HFFc6 (cell line): ENCODE data around the gene LMAN2. TPM values are rescaled to one million over a fixed set of nuclear protein-coding genes. Genes with fewer than 3 reads are reported as not detected.

Experiments used
- DNase-seq: peaks from one replicate; pipeline ENCODE4 v3.0.0-alpha.2; 2018
- H3K27ac Mint-ChIP-seq: 2 replicates; pipeline ENCODE4 v1.8.0; 2020; ENCODE audit warnings: mild to moderate bottlenecking, mixed read lengths
- H3K27me3 Mint-ChIP-seq: 2 replicates; pipeline ENCODE4 v1.8.0; 2021; ENCODE audit warnings: mild to moderate bottlenecking, moderate library complexity, mixed read lengths; ENCODE audit not compliant: insufficient read depth
- H3K36me3 Mint-ChIP-seq: 2 replicates; pipeline ENCODE4 v1.8.0; 2021; ENCODE audit warnings: low read depth, mixed read lengths
- H3K4me1 Mint-ChIP-seq: 2 replicates; pipeline ENCODE4 v1.8.0; 2020; ENCODE audit warnings: low read depth, mixed read lengths
- H3K4me3 Mint-ChIP-seq: 2 replicates; pipeline ENCODE4 v1.8.0; 2020; ENCODE audit warnings: mild to moderate bottlenecking, moderate library complexity, mixed read lengths
- H3K9me3 Mint-ChIP-seq: 2 replicates; pipeline ENCODE4 v1.8.0; 2020; ENCODE audit warnings: mild to moderate bottlenecking, mixed read lengths
- CTCF ChIP-seq: fragments of 200-600 bp; sonication (generic); IDR thresholded peaks from 2 replicates; pipeline ENCODE4 v1.5.0; 2021; ENCODE audit warnings: antibody characterized with exemption, mild to moderate bottlenecking
- total RNA-seq, 6 experiments: library from RNA; stranded (reverse); fragmentation: NEBNext Ultra II Directional; extraction: Animal tissue kit (Norgen Biotek cat#: 25700); gene quantifications; 2 replicates in 1 of 6; 3 replicates in 5 of 6; pipeline ENCODE4 v1.2.3, GENCODE V29; 2021

LMAN2 gene
- total RNA-seq, 6 experiments from 2014 or later: 153 to 169 (median 164) TPM

GRCh38 chr5:177299697-177300096 lies 51.8 kb downstream of the LMAN2 start:
- H3K4me1 Mint-ChIP-seq: peaks cover 41% of the 10 kb centered on the region
- H3K27me3 Mint-ChIP-seq: peaks cover 14% of the 10 kb centered on the region
- H3K27ac Mint-ChIP-seq: peak overlapping the region; percentile 65
- DNase-seq: no peak
- no peak for TF ChIP-seq CTCF
- H3K4me3 Mint-ChIP-seq: no peak overlapping the region; the same call in 1 of the 2 replicates
- peaks cover 17% of the 10 kb centered on the region for H3K36me3 Mint-ChIP-seq
- H3K9me3 Mint-ChIP-seq: no peaks in the 10 kb centered on the region

GRCh38 chr5:177297922-177298321 lies 53.5 kb downstream of the LMAN2 start:
- H3K4me3 Mint-ChIP-seq: no peak overlapping the region
- peak overlapping the region; percentile 24; the same call in 1 of the 2 replicates for H3K27ac Mint-ChIP-seq
- peaks cover 33% of the 10 kb centered on the region for H3K4me1 Mint-ChIP-seq
- peaks cover 6% of the 10 kb centered on the region for H3K27me3 Mint-ChIP-seq
- no peak for TF ChIP-seq CTCF
- no peaks in the 10 kb centered on the region for H3K9me3 Mint-ChIP-seq
- DNase-seq: no peak
- H3K36me3 Mint-ChIP-seq: peaks cover 9% of the 10 kb centered on the region; the same call in 1 of the 2 replicates

- Mint-ChIP-seq H3K4me1 (peaks cover 21% of the 10 kb centered on the region), H3K27ac (0 out of 2 replicates have a peak overlapping the region, but pooled peaks have one; percentile 12), H3K9me3 (no peaks in the 10 kb centered on the region), H3K27me3 (no peaks in the 10 kb centered on the region; the same call in none of the 2 replicates), H3K4me3 (no peak overlapping the region), H3K36me3 (peaks cover 9% of the 10 kb centered on the region; the same call in 1 of the 2 replicates)
- no peak for DNase-seq
- no peak for TF ChIP-seq CTCF
These were observed 54.9 kb downstream of the LMAN2 start for GRCh38 chr5:177296581-177296980.

- H3K4me3 Mint-ChIP-seq: no peak overlapping the region
- no peak for TF ChIP-seq CTCF
- H3K27ac Mint-ChIP-seq: no peak overlapping the region
- no peak for DNase-seq
- H3K9me3 Mint-ChIP-seq: no peaks in the 10 kb centered on the region
- peaks cover 15% of the 10 kb centered on the region for H3K4me1 Mint-ChIP-seq
- peaks cover 9% of the 10 kb centered on the region; the same call in 1 of the 2 replicates for H3K36me3 Mint-ChIP-seq
- no peaks in the 10 kb centered on the region; the same call in none of the 2 replicates for H3K27me3 Mint-ChIP-seq
These were observed 55.5 kb downstream of the LMAN2 start for GRCh38 chr5:177295924-177296323.

GRCh38 chr5:177294632-177295031 lies 56.8 kb downstream of the LMAN2 start:
- Mint-ChIP-seq H3K4me1 (peaks cover 2% of the 10 kb centered on the region), H3K27me3 (no peaks in the 10 kb centered on the region; the same call in none of the 2 replicates), H3K9me3 (no peaks in the 10 kb centered on the region), H3K36me3 (peaks cover 9% of the 10 kb centered on the region; the same call in 1 of the 2 replicates), H3K27ac (no peak overlapping the region), H3K4me3 (no peak overlapping the region)
- no peak for DNase-seq
- TF ChIP-seq CTCF: no peak
